IPS-20b (cell line): ENCODE data around the gene CNGB1.
"Not testable (repeated sequence)": the region's sequence is repeated elsewhere in the genome, so short reads cannot be mapped to it uniquely, and the experiment has no call there.

Source experiments
- H3K27ac ChIP-seq: one replicate; pipeline ENCODE4 v1.5.1; 2013; ENCODE audit warnings: low read length
- H3K27me3 ChIP-seq: 2 replicates; pipeline ENCODE4 v1.6.1; 2013; ENCODE audit warnings: mild to moderate bottlenecking, low read length, inconsistent platforms; ENCODE audit not compliant: insufficient read depth
- H3K36me3 ChIP-seq: 2 replicates; pipeline ENCODE4 v1.6.1; 2013; ENCODE audit warnings: low read depth, mild to moderate bottlenecking, inconsistent platforms, low read length, moderate library complexity; ENCODE audit not compliant: insufficient read depth
- H3K4me1 ChIP-seq: 2 replicates; pipeline ENCODE4 v1.6.1; 2013; ENCODE audit warnings: mild to moderate bottlenecking, control low read depth, inconsistent platforms, low read length, moderate library complexity; ENCODE audit not compliant: insufficient read depth
- H3K4me3 ChIP-seq: 2 replicates; pipeline ENCODE4 v1.5.1; 2013; ENCODE audit warnings: mild to moderate bottlenecking, low read length, inconsistent platforms
- H3K9ac ChIP-seq: 2 replicates; pipeline ENCODE4 v1.6.1; 2013; ENCODE audit warnings: low read depth, mild to moderate bottlenecking, inconsistent platforms, low read length, moderate library complexity
- H3K9me3 ChIP-seq: 2 replicates; pipeline ENCODE4 v1.6.1; 2013; ENCODE audit warnings: mild to moderate bottlenecking, low read depth, low read length, inconsistent platforms; ENCODE audit not compliant: insufficient read depth

CNGB1 gene

GRCh38 chr16:57947261-57947660, 23.7 kb downstream of the CNGB1 start:
- H3K4me3 ChIP-seq = no peak overlapping the region
- no peak overlapping the region for H3K27ac ChIP-seq
- no peaks in the 10 kb centered on the region; the same call in 1 of the 2 replicates for H3K4me1 ChIP-seq
- no peak overlapping the region for H3K9ac ChIP-seq
- H3K36me3 ChIP-seq = no peaks in the 10 kb centered on the region
- H3K9me3 ChIP-seq = no peaks in the 10 kb centered on the region
- H3K27me3 ChIP-seq = no peaks in the 10 kb centered on the region

- Histone ChIP-seq H3K36me3 (no peaks in the 10 kb centered on the region), H3K9ac (no peak overlapping the region), H3K27me3 (no peaks in the 10 kb centered on the region), H3K27ac (no peak overlapping the region), H3K9me3 (no peaks in the 10 kb centered on the region), H3K4me1 (no peaks in the 10 kb centered on the region; the same call in 1 of the 2 replicates), H3K4me3 (no peak overlapping the region)
Observed at GRCh38 chr16:57946181-57946801, 24.6 kb downstream of the CNGB1 start.

DNA sequence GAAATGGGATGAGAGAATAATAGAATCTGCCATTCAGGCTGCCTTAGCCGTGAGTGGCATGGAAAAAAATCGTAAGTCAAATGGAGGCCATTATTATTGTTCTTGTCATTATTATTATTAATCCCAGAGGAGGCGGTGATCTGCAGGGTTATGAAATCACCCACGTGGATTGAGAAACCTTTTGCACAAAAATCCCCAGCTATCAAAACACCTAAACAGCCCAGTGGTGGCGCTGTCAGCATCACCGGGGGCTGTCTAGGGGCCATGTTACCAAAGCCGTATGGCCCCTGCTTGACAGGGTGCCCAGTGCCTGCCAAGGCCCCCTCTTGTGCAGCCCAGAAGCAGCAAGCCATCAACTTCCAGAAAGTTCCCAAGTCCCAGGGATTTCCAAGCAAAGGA, 25.2 kb downstream of the CNGB1 start:
- Histone ChIP-seq H3K4me1 (no peaks in the 10 kb centered on the region; the same call in 1 of the 2 replicates), H3K9ac (no peak overlapping the region), H3K4me3 (no peak overlapping the region), H3K9me3 (no peaks in the 10 kb centered on the region), H3K36me3 (no peaks in the 10 kb centered on the region), H3K27ac (no peak overlapping the region), H3K27me3 (no peaks in the 10 kb centered on the region)

DNA sequence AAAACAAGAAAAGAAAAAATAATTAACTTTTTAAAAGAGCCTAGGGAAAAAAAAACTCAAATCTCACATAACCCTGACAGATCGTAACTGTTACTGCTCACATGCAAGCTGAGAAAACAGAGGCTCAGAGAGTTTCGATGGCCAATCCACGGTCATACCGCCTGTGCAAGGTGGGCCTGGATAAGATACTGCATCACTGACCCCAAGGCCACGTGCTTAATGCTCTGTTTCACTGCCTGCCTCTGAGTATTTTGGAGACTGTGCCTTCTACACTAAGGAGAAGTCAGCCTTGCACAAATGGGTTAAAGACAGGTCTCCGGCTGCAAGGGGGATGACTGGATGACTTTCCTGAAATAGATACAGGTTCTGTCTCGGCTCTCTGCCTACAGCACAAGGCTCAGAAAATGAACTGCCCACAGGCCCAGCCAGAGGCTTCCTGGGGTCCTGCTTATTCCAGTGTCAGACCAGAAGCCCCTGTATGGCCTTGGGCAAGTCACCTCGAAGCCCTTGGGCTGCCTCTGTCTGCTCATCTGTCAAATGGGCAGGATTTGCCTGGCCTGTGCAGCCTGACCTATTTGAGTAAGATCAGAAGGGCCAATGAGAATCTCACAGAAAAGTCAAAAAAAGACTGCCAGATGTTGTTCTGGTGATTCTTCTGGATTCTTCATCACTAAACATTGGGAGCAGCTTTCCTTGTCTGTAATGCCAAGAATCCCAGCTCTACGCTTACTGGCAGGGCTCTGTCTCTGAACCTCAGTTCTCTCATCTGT, 25.8 kb downstream of the CNGB1 start:
- Histone ChIP-seq H3K36me3 (no peaks in the 10 kb centered on the region), H3K27me3 (no peaks in the 10 kb centered on the region), H3K4me3 (no peak overlapping the region), H3K4me1 (no peaks in the 10 kb centered on the region; the same call in 1 of the 2 replicates), H3K9ac (no peak overlapping the region), H3K27ac (no peak overlapping the region), H3K9me3 (no peaks in the 10 kb centered on the region)

- H3K9ac ChIP-seq, H3K9me3 ChIP-seq, H3K4me1 ChIP-seq, H3K4me3 ChIP-seq, H3K27me3 ChIP-seq, H3K27ac ChIP-seq, H3K36me3 ChIP-seq: not testable (repeated sequence)
Observed at GRCh38 chr16:57943381-57943780, 27.5 kb downstream of the CNGB1 start.

DNA sequence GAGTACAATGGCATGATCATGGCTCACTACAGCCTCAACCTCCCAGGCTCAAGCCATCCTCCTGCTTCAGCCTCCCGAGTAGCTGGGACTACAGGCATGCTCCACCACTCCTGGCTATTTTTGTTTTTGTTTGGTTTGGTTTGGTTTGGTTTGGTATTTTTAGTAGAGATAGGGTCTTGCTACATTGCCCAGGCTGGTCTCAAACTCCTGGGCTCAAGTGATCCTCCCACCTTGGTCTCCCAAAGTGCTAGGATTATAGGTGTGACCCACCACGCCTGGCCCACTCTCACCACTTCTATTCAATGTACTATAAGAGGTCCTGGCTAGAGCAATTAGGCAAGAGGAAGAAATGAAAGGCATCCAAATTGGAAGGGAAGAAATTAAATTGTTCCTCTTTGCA, 29.0 kb downstream of the CNGB1 start:
- not testable (repeated sequence) for H3K27ac ChIP-seq, H3K9ac ChIP-seq, H3K4me3 ChIP-seq, H3K27me3 ChIP-seq, H3K36me3 ChIP-seq, H3K9me3 ChIP-seq, H3K4me1 ChIP-seq

- Histone ChIP-seq H3K4me1 (no peaks in the 10 kb centered on the region), H3K27me3 (no peaks in the 10 kb centered on the region), H3K4me3 (no peak overlapping the region), H3K36me3 (no peaks in the 10 kb centered on the region), H3K9me3 (no peaks in the 10 kb centered on the region), H3K9ac (no peak overlapping the region), H3K27ac (no peak overlapping the region)
Observed at GRCh38 chr16:57941016-57941664, 29.8 kb downstream of the CNGB1 start.

- Histone ChIP-seq H3K27me3 (no peaks in the 10 kb centered on the region), H3K4me3 (no peak overlapping the region), H3K9me3 (no peaks in the 10 kb centered on the region), H3K36me3 (no peaks in the 10 kb centered on the region), H3K4me1 (no peaks in the 10 kb centered on the region; the same call in 1 of the 2 replicates), H3K27ac (no peak overlapping the region), H3K9ac (no peak overlapping the region)
Observed at GRCh38 chr16:57940382-57940966, 30.5 kb downstream of the CNGB1 start.

GRCh38 chr16:57939872-57940224, 31.1 kb downstream of the CNGB1 start:
- no peak overlapping the region for H3K9ac ChIP-seq
- H3K27ac ChIP-seq = no peak overlapping the region
- no peaks in the 10 kb centered on the region; the same call in 1 of the 2 replicates for H3K4me1 ChIP-seq
- H3K9me3 ChIP-seq = no peaks in the 10 kb centered on the region
- H3K36me3 ChIP-seq = no peaks in the 10 kb centered on the region
- no peak overlapping the region for H3K4me3 ChIP-seq
- no peaks in the 10 kb centered on the region for H3K27me3 ChIP-seq

DNA sequence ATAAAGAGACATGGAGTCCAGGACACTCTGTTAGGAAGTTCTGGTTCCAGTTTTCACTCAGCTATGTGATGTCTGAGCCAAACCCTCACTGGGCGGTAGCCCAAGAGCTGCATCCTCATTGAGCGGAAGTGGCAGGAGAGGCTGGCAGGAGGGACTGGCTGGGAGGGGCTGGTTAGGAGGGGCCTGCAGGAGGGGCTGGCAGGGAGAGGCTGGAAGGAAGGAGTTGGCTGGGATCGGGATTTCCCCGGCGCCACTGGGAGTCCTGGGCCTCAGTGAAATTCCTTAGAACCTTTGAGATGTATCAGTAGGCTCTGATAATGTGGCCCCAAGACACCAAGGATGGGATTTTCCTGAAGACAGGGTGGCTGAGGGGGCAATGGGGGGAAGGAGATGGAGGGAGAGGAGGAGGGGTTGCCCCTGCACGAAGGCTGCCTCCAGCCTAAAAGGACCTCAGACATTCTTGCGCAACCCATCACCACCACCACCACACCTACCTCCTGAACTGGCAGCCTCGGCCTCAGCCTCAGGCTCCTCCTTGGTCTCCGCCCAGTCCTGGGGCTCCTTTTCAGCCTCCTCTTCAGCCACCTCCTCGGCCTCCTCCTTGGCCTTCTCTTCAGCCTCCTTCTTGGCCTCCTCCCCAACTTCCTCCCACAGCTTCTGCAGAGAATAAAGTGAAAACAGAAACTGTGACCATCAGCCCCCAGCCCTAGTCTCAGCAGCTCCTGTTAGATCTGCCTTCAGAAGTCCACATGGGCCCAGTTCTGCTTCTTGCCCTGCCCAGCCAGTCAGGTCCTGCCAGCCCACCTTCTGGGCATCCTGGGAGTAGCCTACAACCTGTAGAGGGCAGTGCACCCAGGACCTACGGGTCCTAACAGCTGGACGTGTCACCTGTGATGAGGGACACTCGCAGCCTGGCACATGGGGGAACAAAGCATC, 31.7 kb downstream of the CNGB1 start:
- no peaks in the 10 kb centered on the region for H3K27me3 ChIP-seq
- no peak overlapping the region for H3K4me3 ChIP-seq
- H3K4me1 ChIP-seq = no peaks in the 10 kb centered on the region; the same call in 1 of the 2 replicates

GRCh38 chr16:57938484-57938883, 32.4 kb downstream of the CNGB1 start:
- Histone ChIP-seq H3K9me3 (no peaks in the 10 kb centered on the region), H3K27me3 (no peaks in the 10 kb centered on the region), H3K4me1 (no peaks in the 10 kb centered on the region; the same call in 1 of the 2 replicates), H3K9ac (no peak overlapping the region), H3K4me3 (no peak overlapping the region), H3K36me3 (no peaks in the 10 kb centered on the region), H3K27ac (no peak overlapping the region)

More for the DNA sequence above, 31.7 kb downstream of the CNGB1 start:
- Histone ChIP-seq H3K9me3 (no peaks in the 10 kb centered on the region), H3K27ac (no peak overlapping the region), H3K9ac (no peak overlapping the region), H3K36me3 (no peaks in the 10 kb centered on the region)
